GM12864 (cell line): ENCODE data around the gene TMEM212.
A peak's percentile ranks its signal among the peaks of the same experiment; 100 is the strongest.

ENCODE experiments used
- DNase-seq: peaks from one replicate; pipeline ENCODE4 v3.0.0-alpha.2; 2011; ENCODE audit warnings: low read depth
- H3K4me3 ChIP-seq: 2 replicates; pipeline ENCODE4 v1.5.1; 2011; ENCODE audit warnings: mild to moderate bottlenecking, low read depth, low read length, control low read depth
- CTCF ChIP-seq: IDR thresholded peaks from 2 replicates; pipeline ENCODE4 v1.5.1; 2011; ENCODE audit warnings: low read depth, mild to moderate bottlenecking, moderate library complexity, low read length, control low read depth, inconsistent platforms; ENCODE audit errors: missing control alignments

Gene TMEM212

GRCh38 chr3:171867981-171868380 lies 24.8 kb downstream of the TMEM212 start:
- TF ChIP-seq CTCF, result peak; percentile 41
- DNase-seq, result no peak
- H3K4me3 ChIP-seq, result no peak overlapping the region

GRCh38 chr3:171871392-171872274 lies 28.5 kb downstream of the TMEM212 start:
- DNase-seq, result no peak
- no peak overlapping the region for H3K4me3 ChIP-seq
- TF ChIP-seq CTCF, result no peak

GRCh38 chr3:171873580-171873979 lies 30.4 kb downstream of the TMEM212 start:
- H3K4me3 ChIP-seq, result no peak overlapping the region
- DNase-seq, result no peak
- no peak for TF ChIP-seq CTCF

- DNase-seq, result no peak
- no peak overlapping the region for H3K4me3 ChIP-seq
- no peak for TF ChIP-seq CTCF
Measured at GRCh38 chr3:171874251-171874681, 31.1 kb downstream of the TMEM212 start.

- no peak for DNase-seq
- no peak for TF ChIP-seq CTCF
- H3K4me3 ChIP-seq, result no peak overlapping the region
Measured at GRCh38 chr3:171874879-171875278, 31.7 kb downstream of the TMEM212 start.

- no peak for TF ChIP-seq CTCF
- DNase-seq, result no peak
- H3K4me3 ChIP-seq, result no peak overlapping the region
Measured at GRCh38 chr3:171875923-171876412, 32.8 kb downstream of the TMEM212 start.
